Measurements from ENCODE around the gene ABHD12. TPM values are rescaled to one million over a fixed set of nuclear protein-coding genes. Genes with fewer than 3 reads are reported as not detected.

ABHD12 gene
- total RNA-seq = 62.0 and 69.3 TPM in 2 replicates

GRCh38 chr20:25390538-25391528 lies at the start of gene ABHD12:
Gene ABHD12, minus strand, starts transcription at chr20:25390835. Its CDS starts 132 bp downstream, at chr20:25390703.

GRCh38 chr20:25407311-25408169 lies 16.9 kb upstream of the ABHD12 start, which contains the start of gene GINS1:
Gene GINS1, plus strand, starts transcription at chr20:25407673. Its CDS starts 148 bp downstream, at chr20:25407821.

Other genes with a start within 250 kb of the ABHD12 start
- gene ENTPD6, start 195.1 kb downstream of the ABHD12 start, total RNA-seq = 87.4 and 110 TPM in 2 replicates
- gene PYGB, start 142.8 kb downstream of the ABHD12 start, total RNA-seq = 240 and 241 TPM in 2 replicates
- gene GINS1, start 16.8 kb upstream of the ABHD12 start, total RNA-seq = 4.6 and 7.3 TPM in 2 replicates
- gene NINL, start 194.7 kb upstream of the ABHD12 start, total RNA-seq = 5.3 and 8.6 TPM in 2 replicates
- gene NANP, start 233.2 kb upstream of the ABHD12 start, total RNA-seq = 6.0 and 7.5 TPM in 2 replicates

Measured in myometrial cell (primary cell).